Breast epithelium (tissue), 4 donors: Measurements from ENCODE around the gene CDK4. TPM values are rescaled to one million over a fixed set of nuclear protein-coding genes. Genes with fewer than 3 reads are reported as not detected.
"Not testable (repeated sequence)": the region's sequence is repeated elsewhere in the genome, so short reads cannot be mapped to it uniquely, and the experiment has no call there.

Experiments
- DNase-seq, 2 donors: peaks; one replicate each; pipeline ENCODE4 v3.0.0-alpha.2; 2019; ENCODE audit warnings: low spot score in 2 of 2
- H3K27ac ChIP-seq, 2 donors: fragments of 200-600 bp; sonication (generic) in 1 of 2; one replicate each; pipeline ENCODE4 v1.5.1; 2016 to 2019; ENCODE audit warnings: mild to moderate bottlenecking in 1 of 2
- H3K27me3 ChIP-seq, 2 donors: fragments of 200-600 bp; sonication (generic) in 1 of 2; one replicate each; pipeline versions ENCODE4 v1.5.1 to v1.6.0; 2017 to 2019; ENCODE audit warnings: control low read depth in 1 of 2, mild to moderate bottlenecking in 1 of 2
- H3K36me3 ChIP-seq: fragments of 200-600 bp; one replicate; pipeline ENCODE4 v1.5.1; 2019
- H3K4me1 ChIP-seq, 2 donors: fragments of 200-600 bp; sonication (generic); one replicate each; pipeline ENCODE4 v1.5.1; 2016 to 2019; ENCODE audit warnings: control low read depth in 1 of 2
- H3K4me3 ChIP-seq, 3 donors: fragments of 200-600 bp; sonication (generic); 1 replicate in 2 of 3; 2 replicates in 1 of 3; pipeline ENCODE4 v1.5.1; 2016 to 2019; ENCODE audit warnings: mild to moderate bottlenecking in 3 of 3, moderate library complexity in 2 of 3
- H3K9me3 ChIP-seq, 2 donors: fragments of 200-600 bp; sonication (generic) in 1 of 2; one replicate each; pipeline ENCODE4 v1.5.1; 2016 to 2019; ENCODE audit warnings: control low read depth in 1 of 2
- POLR2A ChIP-seq: fragments of 450-650 bp; IDR thresholded peaks from one replicate; pipeline ENCODE4 v1.6.1; 2016; ENCODE audit warnings: antibody characterized with exemption, mild to moderate bottlenecking, moderate library complexity
- POLR2AphosphoS5 ChIP-seq, 3 donors: sonication (generic); formaldehyde crosslinking; IDR thresholded peaks; one replicate each; pipeline ENCODE4 v1.6.1; 2017; ENCODE audit warnings: antibody characterized with exemption in 3 of 3
- intact Hi-C: fragments of 100-400 bp; cut with DNase I; formaldehyde crosslinking; loops from one replicate; pipeline ENCODE4 v1.15.1; 2023; ENCODE audit warnings: low total_unique reads
- total RNA-seq, 3 donors: library from RNA; depleted of rRNA; stranded (reverse); fragments of >200 nt; gene quantifications; one replicate each; pipeline ENCODE4 v1.1.0, GENCODE V29; 2016
- TF ChIP-seq, protein P1 (sequence below), 3 donors: fragments of 450-650 bp; IDR thresholded peaks; one replicate each; pipeline ENCODE4 v1.5.1; 2016 to 2017; ENCODE audit warnings: antibody characterized with exemption in 3 of 3, mild to moderate bottlenecking in 3 of 3, moderate library complexity in 3 of 3

CDK4 gene
- total RNA-seq, 3 donors from 2014 or later: 105 to 136 (median 109) TPM

DNA sequence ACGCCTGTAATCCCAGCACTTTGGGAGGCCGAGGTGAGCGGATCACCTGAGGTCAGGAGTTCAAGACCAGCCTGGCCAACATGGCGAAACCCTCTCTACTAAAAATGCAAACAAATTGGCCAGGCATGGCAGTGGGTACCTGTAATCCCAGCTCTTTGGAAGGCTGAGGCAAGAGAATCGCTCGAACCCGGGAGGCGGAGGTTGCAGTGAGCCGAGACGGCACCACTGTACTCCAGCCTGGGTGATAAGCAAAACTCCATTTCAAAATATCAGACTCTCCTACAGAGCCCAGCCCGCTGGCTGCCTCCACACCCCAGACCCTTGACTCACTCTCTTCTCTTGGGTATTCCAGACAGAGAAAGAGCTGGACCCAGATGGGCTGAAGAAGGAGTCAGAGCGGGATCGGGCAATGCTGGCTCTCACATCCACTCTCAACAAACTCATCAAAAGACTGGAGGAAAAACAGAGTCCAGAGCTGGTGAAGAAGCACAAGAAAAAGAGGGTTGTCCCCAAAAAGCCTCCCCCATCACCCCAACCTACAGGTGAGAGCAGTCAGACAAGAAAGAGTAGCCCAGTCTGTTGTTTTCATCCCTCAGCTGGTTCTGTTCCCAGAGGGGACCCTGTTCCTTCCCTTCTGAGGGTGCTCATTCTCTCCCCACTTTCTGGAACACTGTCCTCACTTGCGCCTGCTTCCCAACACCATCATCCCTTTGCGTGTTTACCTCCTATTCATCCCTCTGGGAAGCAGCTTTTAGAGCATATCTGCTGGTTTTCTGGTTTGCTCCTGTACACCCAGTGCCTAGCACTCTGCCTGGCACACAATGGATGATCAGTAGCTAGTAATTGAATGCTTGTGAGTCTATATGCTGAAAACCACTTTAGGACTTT is 33.2 kb downstream of the CDK4 start:
- Histone ChIP-seq H3K36me3 (peaks cover 7% of the 10 kb centered on the region), H3K9me3 (no peaks in the 10 kb centered on the region), H3K4me3 (no peak overlapping the region), H3K27ac (no peak overlapping the region), H3K4me1 (no peaks in the 10 kb centered on the region), H3K27me3 (no peaks in the 10 kb centered on the region)
- DNase-seq: peak in 1 of 2 donors; percentile 2
- TF ChIP-seq, protein P1, sequence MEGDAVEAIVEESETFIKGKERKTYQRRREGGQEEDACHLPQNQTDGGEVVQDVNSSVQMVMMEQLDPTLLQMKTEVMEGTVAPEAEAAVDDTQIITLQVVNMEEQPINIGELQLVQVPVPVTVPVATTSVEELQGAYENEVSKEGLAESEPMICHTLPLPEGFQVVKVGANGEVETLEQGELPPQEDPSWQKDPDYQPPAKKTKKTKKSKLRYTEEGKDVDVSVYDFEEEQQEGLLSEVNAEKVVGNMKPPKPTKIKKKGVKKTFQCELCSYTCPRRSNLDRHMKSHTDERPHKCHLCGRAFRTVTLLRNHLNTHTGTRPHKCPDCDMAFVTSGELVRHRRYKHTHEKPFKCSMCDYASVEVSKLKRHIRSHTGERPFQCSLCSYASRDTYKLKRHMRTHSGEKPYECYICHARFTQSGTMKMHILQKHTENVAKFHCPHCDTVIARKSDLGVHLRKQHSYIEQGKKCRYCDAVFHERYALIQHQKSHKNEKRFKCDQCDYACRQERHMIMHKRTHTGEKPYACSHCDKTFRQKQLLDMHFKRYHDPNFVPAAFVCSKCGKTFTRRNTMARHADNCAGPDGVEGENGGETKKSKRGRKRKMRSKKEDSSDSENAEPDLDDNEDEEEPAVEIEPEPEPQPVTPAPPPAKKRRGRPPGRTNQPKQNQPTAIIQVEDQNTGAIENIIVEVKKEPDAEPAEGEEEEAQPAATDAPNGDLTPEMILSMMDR (IDR thresholded peaks at IDR 0.05): no peak
- no peak for TF ChIP-seq POLR2AphosphoS5 (IDR thresholded peaks at IDR 0.05)
- TF ChIP-seq POLR2A: no peak
- intact Hi-C loops: no loop called here

DNA sequence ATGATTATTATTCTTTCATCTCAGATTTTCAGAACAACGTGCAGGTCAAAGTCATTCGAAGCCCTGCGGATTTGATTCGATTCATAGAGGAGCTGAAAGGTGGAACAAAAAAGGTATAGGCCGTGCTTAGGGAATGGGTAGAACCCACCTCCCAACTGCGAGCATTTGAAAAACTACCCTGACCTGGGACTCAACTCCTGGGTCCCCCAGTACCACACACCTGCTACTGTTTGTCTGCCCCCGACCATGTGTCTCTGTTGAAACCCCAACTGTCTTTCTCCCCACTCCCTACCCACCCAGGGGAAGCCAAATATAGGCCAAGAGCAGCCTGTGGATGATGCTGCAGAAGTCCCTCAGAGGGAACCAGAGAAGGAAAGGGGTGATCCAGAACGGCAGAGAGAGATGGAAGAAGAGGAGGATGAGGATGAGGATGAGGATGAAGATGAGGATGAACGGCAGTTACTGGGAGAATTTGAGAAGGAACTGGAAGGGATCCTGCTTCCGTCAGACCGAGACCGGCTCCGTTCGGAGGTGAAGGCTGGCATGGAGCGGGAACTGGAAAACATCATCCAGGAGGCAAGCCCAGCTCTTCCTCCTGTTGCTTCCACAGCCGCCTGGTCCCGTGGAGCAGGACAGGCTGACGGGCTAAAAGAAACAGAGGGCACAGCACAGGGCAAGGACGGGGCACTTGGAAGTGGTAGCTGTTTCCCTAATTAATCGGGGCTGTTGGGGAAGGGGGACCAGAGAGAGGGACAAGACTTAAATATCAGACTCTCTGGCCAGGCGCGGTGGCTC is 34.1 kb downstream of the CDK4 start:
- Histone ChIP-seq H3K4me3 (no peak overlapping the region), H3K4me1 (no peaks in the 10 kb centered on the region), H3K27ac (no peak overlapping the region), H3K9me3 (no peaks in the 10 kb centered on the region), H3K36me3 (peaks cover 7% of the 10 kb centered on the region), H3K27me3 (no peaks in the 10 kb centered on the region)
- intact Hi-C loops: no loop called here
- TF ChIP-seq, protein P1 (IDR thresholded peaks at IDR 0.05): no peak
- TF ChIP-seq POLR2A (no peak), POLR2AphosphoS5 (IDR thresholded peaks at IDR 0.05) (no peak)
- no peak for DNase-seq

DNA sequence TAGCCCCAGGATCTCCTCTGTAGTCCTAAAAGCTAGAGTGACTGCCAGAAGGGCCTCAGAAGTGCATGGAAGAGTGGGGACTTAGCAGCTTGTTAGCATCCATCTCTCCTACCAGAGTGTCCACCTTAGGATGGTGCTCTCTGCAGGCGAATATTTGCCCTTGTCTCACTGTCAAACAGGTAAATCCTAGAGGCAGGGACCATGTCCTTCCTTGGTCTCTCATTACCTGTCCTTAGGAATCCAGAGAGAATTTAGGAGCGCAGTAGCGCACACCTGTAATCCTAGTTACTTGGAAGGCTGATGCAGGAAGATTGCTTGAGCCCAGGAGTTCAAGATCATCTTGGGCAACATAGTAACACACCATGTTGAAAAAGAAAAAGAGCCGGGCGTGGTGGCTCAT is 35.0 kb downstream of the CDK4 start:
- intact Hi-C loops: no loop called here
- no peaks in the 10 kb centered on the region for H3K9me3 ChIP-seq
- peaks cover 7% of the 10 kb centered on the region for H3K36me3 ChIP-seq
- no peak for DNase-seq
- no peaks in the 10 kb centered on the region for H3K4me1 ChIP-seq
- no peak overlapping the region for H3K4me3 ChIP-seq
- H3K27me3 ChIP-seq: no peaks in the 10 kb centered on the region
- TF ChIP-seq, protein P1 (IDR thresholded peaks at IDR 0.05): no peak
- TF ChIP-seq POLR2A: no peak
- TF ChIP-seq POLR2AphosphoS5 (IDR thresholded peaks at IDR 0.05): no peak
- no peak overlapping the region for H3K27ac ChIP-seq

DNA sequence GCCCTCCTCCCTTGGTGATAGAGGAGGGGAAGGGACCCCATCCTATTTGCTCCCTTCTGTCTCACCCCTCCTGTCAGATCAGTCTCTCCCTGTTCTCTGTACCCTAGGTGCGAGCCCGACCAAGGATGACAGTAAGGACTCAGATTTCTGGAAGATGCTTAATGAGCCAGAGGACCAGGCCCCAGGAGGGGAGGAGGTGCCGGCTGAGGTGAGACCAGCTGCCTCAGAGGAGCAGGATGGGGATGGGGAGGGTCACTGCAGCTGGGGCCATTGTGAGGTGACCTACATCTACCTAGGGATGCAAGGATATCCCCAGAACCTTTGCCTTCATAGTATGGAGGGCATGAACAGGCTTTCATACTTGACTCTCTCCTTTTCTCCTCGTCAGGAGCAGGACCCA is 35.8 kb downstream of the CDK4 start:
- no peak for TF ChIP-seq POLR2A
- TF ChIP-seq POLR2AphosphoS5 (IDR thresholded peaks at IDR 0.05): no peak
- TF ChIP-seq, protein P1 (IDR thresholded peaks at IDR 0.05): no peak
- Histone ChIP-seq H3K4me1 (no peaks in the 10 kb centered on the region), H3K27me3 (no peaks in the 10 kb centered on the region), H3K36me3 (peaks cover 7% of the 10 kb centered on the region), H3K9me3 (no peaks in the 10 kb centered on the region), H3K4me3 (no peak overlapping the region), H3K27ac (no peak overlapping the region)
- intact Hi-C loops: no loop called here
- DNase-seq: no peak

DNA sequence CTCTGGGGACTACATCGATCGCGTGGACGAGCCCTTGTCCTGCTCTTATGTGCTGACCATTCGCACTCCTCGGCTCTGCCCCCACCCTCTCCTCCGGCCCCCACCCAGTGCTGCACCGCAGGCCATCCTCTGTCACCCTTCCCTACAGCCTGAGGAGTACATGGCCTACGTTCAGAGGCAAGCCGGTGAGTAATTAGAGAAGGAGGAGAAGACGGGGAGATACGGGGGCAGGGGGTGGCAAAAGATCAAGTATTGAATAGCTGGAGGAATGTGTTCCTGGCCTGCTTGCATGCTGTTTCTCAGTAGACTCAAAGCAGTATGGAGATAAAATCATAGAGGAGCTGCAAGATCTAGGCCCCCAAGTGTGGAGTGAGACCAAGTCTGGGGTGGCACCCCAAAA is 36.3 kb downstream of the CDK4 start:
- H3K27ac ChIP-seq: no peak overlapping the region
- H3K36me3 ChIP-seq: peaks cover 7% of the 10 kb centered on the region
- H3K27me3 ChIP-seq: no peaks in the 10 kb centered on the region
- intact Hi-C loops: no loop called here
- H3K4me1 ChIP-seq: no peaks in the 10 kb centered on the region
- H3K4me3 ChIP-seq: no peak overlapping the region
- TF ChIP-seq POLR2AphosphoS5 (IDR thresholded peaks at IDR 0.05) (no peak), POLR2A (no peak)
- TF ChIP-seq, protein P1 (IDR thresholded peaks at IDR 0.05): no peak
- DNase-seq: peak in 1 of 2 donors; percentile 5
- H3K9me3 ChIP-seq: no peaks in the 10 kb centered on the region

DNA sequence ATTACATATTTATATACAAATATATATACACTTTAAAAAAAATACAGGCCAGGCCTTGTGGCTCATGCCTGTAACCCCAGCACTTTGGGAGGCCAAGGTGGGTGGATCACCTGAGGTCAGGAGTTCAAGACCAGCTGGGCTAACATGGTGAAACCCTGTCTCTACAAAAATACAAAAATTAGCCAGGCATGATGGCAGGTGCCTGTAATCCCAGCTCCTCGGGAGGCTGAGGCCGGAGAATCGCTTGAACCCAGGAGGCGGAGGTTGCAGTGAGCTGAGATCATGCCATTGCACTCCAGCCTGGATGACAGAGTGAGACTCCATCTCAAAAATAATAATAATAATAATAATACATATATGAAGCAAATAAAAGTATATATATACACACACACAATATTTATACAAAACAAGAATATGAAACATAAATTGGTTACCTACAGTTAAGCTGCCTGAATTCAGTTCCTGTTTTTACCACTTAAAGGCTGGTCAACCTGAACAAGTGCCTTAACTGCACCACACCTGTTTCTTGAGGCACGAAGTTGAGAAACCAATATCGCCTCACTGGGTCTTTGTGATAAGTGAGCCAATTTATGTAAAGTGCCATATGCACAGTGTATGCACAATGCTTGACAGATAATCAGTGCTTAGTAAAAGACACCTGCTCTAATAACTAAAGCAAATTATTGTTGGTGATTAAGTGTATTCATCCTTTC is 36.9 kb downstream of the CDK4 start:
- DNase-seq: peak in 1 of 2 donors; percentile 10
- H3K4me3 ChIP-seq, H3K27me3 ChIP-seq, H3K27ac ChIP-seq, intact Hi-C loops, H3K36me3 ChIP-seq, H3K9me3 ChIP-seq, H3K4me1 ChIP-seq: not testable (repeated sequence)
